K562 (cell line): ENCODE data around the gene ITGB3BP. TPM values are rescaled to one million over a fixed set of nuclear protein-coding genes. Genes with fewer than 3 reads are reported as not detected.

ENCODE experiments used
- ATAC-seq: fragments of 200-7000 bp; cut with Tn5 transposase; 3 replicates; pipeline ENCODE4 v1.9.1; 2020; ENCODE audit warnings: moderate library complexity
- BruUV-seq: library from RNA; stranded (reverse); fragments of 400-500 nt; replicated peaks from 2 replicates; lab custom pipeline; 2021; lab: Mats Ljungman, UMichigan
- CTCF ChIA-PET: fragments of 300-600 bp; formaldehyde crosslinking; extraction: SDS; loops from one replicate; lab custom pipeline; 2021; ENCODE audit warnings: low intra/inter-chr PET ratio; lab: Yijun Ruan, JAX
- POLR2A ChIA-PET: fragments of 300-600, 350-650 bp; sonication (Branson Sonifier 250); formaldehyde crosslinking; extraction: SDS; loops from one replicate; lab custom pipeline; 2021; ENCODE audit warnings: antibody characterized with exemption, inconsistent platforms; lab: Yijun Ruan, JAX
- DNase-seq, 4 experiments: peaks; one replicate each; pipeline versions ENCODE4 v3.0.0 to v3.0.0-alpha.2; 2011 to 2018; ENCODE audit warnings: low spot score in 3 of 4, mixed read lengths in 3 of 4; ENCODE audit errors: extremely low read depth in 1 of 4
- FAIRE-seq: peaks from 2 replicates; lab custom pipeline; 2011; peaks lifted over from hg19 to GRCh38; lab: Jason Lieb, UNC
- H2AFZ ChIP-seq: 2 replicates; pipeline ENCODE4 v1.6.0; 2011; ENCODE audit warnings: low read depth, low read length, control low read depth, inconsistent platforms
- H3K27ac ChIP-seq: fragments of 200-600 bp; 3 replicates; pipeline ENCODE4 v1.8.0; 2011; ENCODE audit warnings: low read depth, mild to moderate bottlenecking, control low read depth, inconsistent platforms, low read length, moderate library complexity, mixed read lengths; ENCODE audit errors: extremely low read depth
- H3K27me3 ChIP-seq, 2 experiments: fragments of 300-600 bp in 1 of 2; 2 replicates in 1 of 2; 3 replicates in 1 of 2; pipeline versions ENCODE4 v1.6.0 to v1.8.0; 2011; ENCODE audit warnings: inconsistent platforms in 2 of 2, low read length in 2 of 2, mild to moderate bottlenecking in 1 of 2, mixed read lengths in 1 of 2, moderate library complexity in 1 of 2; ENCODE audit not compliant: control insufficient read depth in 2 of 2, insufficient read depth in 2 of 2
- H3K36me3 ChIP-seq: fragments of 300-600 bp; 3 replicates; pipeline ENCODE4 v1.8.0; 2011; ENCODE audit warnings: mild to moderate bottlenecking, low read length, inconsistent platforms; ENCODE audit not compliant: control insufficient read depth, insufficient read depth
- H3K4me1 ChIP-seq, 2 experiments: fragments of 200-600 bp in 1 of 2; replicated peaks in 1 of 2; 2 replicates in 1 of 2; 3 replicates in 1 of 2; pipeline versions ENCODE4 v1.5.1 to v1.8.0; 2011; ENCODE audit warnings: inconsistent platforms in 2 of 2, low read length in 2 of 2, mild to moderate bottlenecking in 1 of 2, mixed read lengths in 1 of 2, moderate library complexity in 1 of 2; ENCODE audit not compliant: control insufficient read depth in 2 of 2, insufficient read depth in 2 of 2
- H3K4me2 ChIP-seq: 2 replicates; pipeline ENCODE4 v1.6.1; 2011; ENCODE audit warnings: low read length, control low read depth, inconsistent platforms, mixed read lengths; ENCODE audit not compliant: insufficient read depth
- H3K4me3 ChIP-seq: fragments of 200-600 bp; sonication (generic), shearing (Covaris generic); 2 replicates; pipeline ENCODE4 v1.5.1; 2016; ENCODE audit warnings: control low read depth, inconsistent platforms
- H3K79me2 ChIP-seq: fragments of 200-600 bp; 3 replicates; pipeline ENCODE4 v1.8.0; 2011; ENCODE audit warnings: low read length, inconsistent platforms; ENCODE audit not compliant: control insufficient read depth, insufficient read depth
- H3K9ac ChIP-seq, 2 experiments: 2 replicates each; pipeline versions ENCODE4 v1.6.0 to v1.6.1; 2011; ENCODE audit warnings: low read depth in 2 of 2, low read length in 2 of 2, control low read depth in 1 of 2, inconsistent platforms in 1 of 2, mild to moderate bottlenecking in 1 of 2, mixed read lengths in 1 of 2; ENCODE audit not compliant: insufficient read depth in 1 of 2
- H3K9me1 ChIP-seq: one replicate; pipeline ENCODE4 v1.6.0; 2011; ENCODE audit warnings: inconsistent platforms, mild to moderate bottlenecking, low read length, moderate library complexity; ENCODE audit not compliant: control insufficient read depth, insufficient read depth
- H3K9me3 ChIP-seq: replicated peaks from 2 replicates; pipeline ENCODE4 v1.5.1; 2011; ENCODE audit warnings: low read depth, low read length, inconsistent platforms; ENCODE audit not compliant: control insufficient read depth, insufficient read depth
- H4K20me1 ChIP-seq: replicated peaks from 2 replicates; pipeline ENCODE4 v1.6.1; 2011; ENCODE audit warnings: low read length, inconsistent platforms, mixed read lengths; ENCODE audit not compliant: control insufficient read depth, insufficient read depth
- BCLAF1 ChIP-seq, 2 experiments: fragments of 450-650 bp in 1 of 2; IDR thresholded peaks; 2 replicates each; pipeline ENCODE4 v1.6.1; 2011 to 2017; ENCODE audit warnings: low read depth in 2 of 2, antibody characterized with exemption in 1 of 2, borderline replicate concordance in 1 of 2, low read length in 1 of 2, mild to moderate bottlenecking in 1 of 2, mixed read lengths in 1 of 2; ENCODE audit not compliant: control insufficient read depth in 1 of 2
- CBX3 ChIP-seq, 2 experiments: IDR thresholded peaks; 1 replicate in 1 of 2; 2 replicates in 1 of 2; pipeline ENCODE4 v1.6.1; 2012; ENCODE audit warnings: inconsistent platforms in 2 of 2, low read length in 2 of 2, borderline replicate concordance in 1 of 2, control low read depth in 1 of 2
- DPF2 ChIP-seq: fragments of 450-650 bp; IDR thresholded peaks from 2 replicates; pipeline ENCODE4 v1.6.1; 2016
- EGR1 ChIP-seq: fragments of 450-650 bp; conservative IDR thresholded peaks from 2 replicates; pipeline ENCODE4 v1.6.1; 2017; ENCODE audit warnings: mild to moderate bottlenecking
- FOXJ2 ChIP-seq: fragments of 200-800 bp; sonication (Bioruptor generic); IDR thresholded peaks from 2 replicates; pipeline ENCODE4 v1.6.1; 2016; ENCODE audit warnings: missing genetic modification characterization, missing compliant biosample characterization
- HDGF ChIP-seq: fragments of 450-650 bp; IDR thresholded peaks from 2 replicates; pipeline ENCODE4 v1.6.1; 2016
- L3MBTL2 ChIP-seq: fragments of 450-650 bp; IDR thresholded peaks from 2 replicates; pipeline ENCODE4 v1.6.1; 2016; ENCODE audit warnings: mild to moderate bottlenecking, moderate library complexity
- NCOA4 ChIP-seq: fragments of 450-650 bp; IDR thresholded peaks from 2 replicates; pipeline ENCODE4 v1.6.1; 2018; ENCODE audit warnings: mild to moderate bottlenecking; ENCODE audit not compliant: partially characterized antibody
- NFE2L1 ChIP-seq: fragments of 450-650 bp; IDR thresholded peaks from 2 replicates; pipeline ENCODE4 v1.6.1; 2016; ENCODE audit warnings: missing genetic modification characterization, low read depth, mild to moderate bottlenecking, missing compliant biosample characterization, moderate library complexity, borderline replicate concordance
- NFXL1 ChIP-seq: fragments of 450-650 bp; formaldehyde crosslinking; IDR thresholded peaks from 2 replicates; pipeline ENCODE4 v1.4.0; 2021; ENCODE audit warnings: mild to moderate bottlenecking
- NR1H2 ChIP-seq: sonication (generic); formaldehyde crosslinking; IDR thresholded peaks from 2 replicates; pipeline ENCODE4 v1.4.0; 2020; ENCODE audit warnings: mild to moderate bottlenecking, missing genetic modification reagents
- OTX1 ChIP-seq: fragments of 450-650 bp; formaldehyde crosslinking; IDR thresholded peaks from 2 replicates; pipeline ENCODE4 v1.4.0; 2022; ENCODE audit warnings: mild to moderate bottlenecking
- PRDM10 ChIP-seq: fragments of 450-650 bp; IDR thresholded peaks from 2 replicates; pipeline ENCODE4 v1.6.1; 2018; ENCODE audit not compliant: partially characterized antibody
- SIRT6 ChIP-seq: IDR thresholded peaks from one replicate; pipeline ENCODE4 v1.6.1; 2012; ENCODE audit warnings: low read depth, mild to moderate bottlenecking, control low read depth, inconsistent platforms, low read length, moderate library complexity
- SREBF1 ChIP-seq: fragments of 150-350 bp; IDR thresholded peaks from 2 replicates; pipeline ENCODE4 v1.6.1; 2014; ENCODE audit warnings: antibody characterized with exemption, low read depth, low read length, borderline replicate concordance
- SRF ChIP-seq, 2 experiments: fragments of 250-450, 450-650 bp in 1 of 2; sonication (Bioruptor Pico) in 1 of 2; sonication (generic) in 1 of 2; formaldehyde crosslinking; IDR thresholded peaks; 2 replicates each; pipeline versions ENCODE4 v1.5.0 to v1.5.1; 2020 to 2022; ENCODE audit warnings: mild to moderate bottlenecking in 1 of 2, missing genetic modification reagents in 1 of 2
- ZNF239 ChIP-seq: fragments of 250-450 bp; sonication (Bioruptor Pico); IDR thresholded peaks from 2 replicates; pipeline ENCODE4 v1.4.0; 2020; ENCODE audit warnings: mild to moderate bottlenecking
- WGBS: fragments of 100-300 bp; shearing (Covaris generic); methylation state at CpG from one replicate; pipeline ENCODE4 v1.1.6; 2016; ENCODE audit warnings: low coverage, mixed read lengths; ENCODE audit not compliant: insufficient coverage; ENCODE audit errors: missing lambda C conversion rate; 5-methylcytosine and 5-hydroxymethylcytosine counted together
- in situ Hi-C: fragments of 300-500 bp; cut with MboI; formaldehyde crosslinking; loops from 4 replicates; pipeline ENCODE4 v1.15.0; 2018; ENCODE audit warnings: inconsistent platforms, mixed read lengths
- intact Hi-C: fragments of 100-400 bp; cut with micrococcal nuclease; formaldehyde crosslinking; loops from 2 replicates; pipeline ENCODE4 v1.14.2; 2022
- polyA plus RNA-seq, 8 experiments: library from polyadenylated mRNA; depleted of rRNA in 4 of 8; stranded (reverse) in 5 of 8; unstranded in 3 of 8; fragments of >200 nt; fragmentation: Nextera tagmentation in 2 of 8; fragmentation: Illumina TruSeq in 1 of 8; extraction: Ambion mirVana in 2 of 8; extraction: Trizol in 1 of 8; gene quantifications; 2 replicates each; pipeline versions ENCODE4 v1.2.1 to v1.2.3, GENCODE V29; 2011 to 2014; ENCODE audit warnings: inconsistent platforms in 1 of 8, missing spikeins in 1 of 8
- total RNA-seq, 7 experiments: library from RNA; depleted of rRNA in 6 of 7; stranded (reverse); fragments of >200 nt in 6 of 7; fragmentation: Illumina TruSeq in 2 of 7; extraction: Trizol in 2 of 7; gene quantifications; 2 replicates each; pipeline versions ENCODE4 v1.2.1 to v1.2.3, GENCODE V29; 2011 to 2021; ENCODE audit warnings: low replicate concordance in 1 of 7

ITGB3BP gene
- total and polyA plus RNA-seq, 9 of the 15 experiments (the other 6 are each of a cell fraction or from before 2014, with no cell fraction given) = 62.8 to 151 (median 110) TPM

GRCh38 chr1:63411066-63411465, 112.0 kb downstream of the ITGB3BP start (continued):
- TF ChIP-seq BCLAF1 (IDR thresholded peaks at IDR 0.05; ENCODE audit: borderline replicate concordance in 1 of 2, control insufficient read depth in 1 of 2, low read depth in 2 of 2, low read length in 1 of 2) (no peak), EGR1 (no peak), L3MBTL2 (no peak)

- Histone ChIP-seq H3K79me2 (no peaks in the 10 kb centered on the region), H3K9me1 (no peaks in the 10 kb centered on the region), H3K4me3 (no peak overlapping the region), H3K36me3 (peaks cover 9% of the 10 kb centered on the region; the same call in 2 of the 3 replicates), H2AFZ (no peak overlapping the region), H3K27me3 (no peaks in the 10 kb centered on the region), H3K9me3 (no peaks in the 10 kb centered on the region), H3K27ac (no peak overlapping the region), H3K4me1 (no peaks in the 10 kb centered on the region), H3K9ac (no peak overlapping the region), H4K20me1 (no peaks in the 10 kb centered on the region), H3K4me2 (no peak overlapping the region)
- no peak for FAIRE-seq
- intact Hi-C loops (no loop called here), in situ Hi-C loops (no loop called here)
- 70% methylated on average over 4 of the region's 4 CpGs for WGBS
- POLR2A ChIA-PET = interaction anchor here (0.7 kb wide), 1 partner anchor 11 kb away, joined by 3 read pairs; no protein-coding TSS in a partner anchor
- no peak for ATAC-seq
- DNase-seq = no peak
- BruUV-seq = no TSS peak
- CTCF ChIA-PET = no interaction called here
- TF ChIP-seq NCOA4 (no peak), ZNF239 (CRISPR knock-in tag) (no peak), CBX3 (IDR thresholded peaks at IDR 0.05; ENCODE audit: borderline replicate concordance in 1 of 2, low read length in 2 of 2) (no peak), SRF (CRISPR knock-in tag; IDR thresholded peaks at IDR 0.05) (no peak), SREBF1 (no peak), HDGF (no peak), OTX1 (CRISPR knock-in tag) (no peak), DPF2 (no peak), NFXL1 (CRISPR knock-in tag) (no peak), FOXJ2 (tag) (no peak), NFE2L1 (no peak), PRDM10 (no peak), SIRT6 (no peak), NR1H2 (CRISPR knock-in tag) (no peak)
Observed at GRCh38 chr1:63408331-63408730, 114.7 kb downstream of the ITGB3BP start.
